HG03565 (cell line): ENCODE measurements around the gene ACOT11.
"Not testable (repeated sequence)": the region's sequence is repeated elsewhere in the genome, so short reads cannot be mapped to it uniquely, and the experiment has no call there.

Source experiments
- ATAC-seq: cut with Tn5 transposase; IDR thresholded peaks from one replicate; pipeline ENCODE4 v1.9.1; 2021; ENCODE audit warnings: mild to moderate bottlenecking, moderate library complexity; ENCODE audit not compliant: unreplicated experiment

ACOT11 gene

GRCh38 chr1:54536656-54537055 is 11.4 kb upstream of the ACOT11 start:
- ATAC-seq, result not testable (repeated sequence)

- ATAC-seq, result no peak
Measured at GRCh38 chr1:54537611-54538010, 10.4 kb upstream of the ACOT11 start.

- no peak for ATAC-seq
Measured at GRCh38 chr1:54538538-54538937, 9.5 kb upstream of the ACOT11 start.

DNA sequence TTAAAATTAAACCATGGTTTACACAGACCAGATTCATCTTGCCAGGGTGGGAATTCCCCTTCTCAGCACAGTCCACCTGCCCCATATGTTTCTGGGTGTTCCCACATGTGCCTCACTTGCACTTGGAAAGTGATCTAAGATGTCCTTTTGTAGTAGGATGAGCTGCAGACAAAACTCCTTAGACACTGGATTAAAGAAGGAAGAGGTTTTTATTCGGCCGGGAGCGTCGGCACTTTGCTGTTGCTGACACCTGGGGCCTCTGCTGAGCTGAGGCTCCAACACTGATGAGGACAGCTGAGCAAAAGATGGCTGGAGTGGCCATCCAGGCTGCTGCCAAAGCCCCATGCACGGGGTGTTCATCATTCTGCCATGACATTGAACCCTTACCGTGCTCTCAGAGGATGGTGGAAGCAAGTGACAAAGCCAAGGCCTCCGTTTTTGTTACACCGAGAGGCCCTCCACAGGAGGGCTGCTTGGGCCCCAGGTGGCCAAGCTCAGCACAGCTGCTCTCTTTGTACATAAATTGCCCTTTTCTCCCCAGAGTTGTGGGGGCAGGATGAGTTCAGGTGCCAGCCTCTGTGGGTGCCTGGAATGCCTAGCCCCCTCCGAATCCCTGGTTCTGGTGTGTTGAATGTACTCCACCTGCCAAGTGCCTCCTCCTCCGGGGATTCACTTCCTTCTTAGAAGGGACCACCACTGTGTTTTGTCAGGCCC is 7.3 kb upstream of the ACOT11 start:
- no peak for ATAC-seq

GRCh38 chr1:54542120-54542961 is 5.7 kb upstream of the ACOT11 start:
- peak; percentile 37 for ATAC-seq

GRCh38 chr1:54542962-54543539 is 5.0 kb upstream of the ACOT11 start:
- no peak for ATAC-seq

GRCh38 chr1:54543729-54544496 is 4.1 kb upstream of the ACOT11 start:
- ATAC-seq, result no peak

DNA sequence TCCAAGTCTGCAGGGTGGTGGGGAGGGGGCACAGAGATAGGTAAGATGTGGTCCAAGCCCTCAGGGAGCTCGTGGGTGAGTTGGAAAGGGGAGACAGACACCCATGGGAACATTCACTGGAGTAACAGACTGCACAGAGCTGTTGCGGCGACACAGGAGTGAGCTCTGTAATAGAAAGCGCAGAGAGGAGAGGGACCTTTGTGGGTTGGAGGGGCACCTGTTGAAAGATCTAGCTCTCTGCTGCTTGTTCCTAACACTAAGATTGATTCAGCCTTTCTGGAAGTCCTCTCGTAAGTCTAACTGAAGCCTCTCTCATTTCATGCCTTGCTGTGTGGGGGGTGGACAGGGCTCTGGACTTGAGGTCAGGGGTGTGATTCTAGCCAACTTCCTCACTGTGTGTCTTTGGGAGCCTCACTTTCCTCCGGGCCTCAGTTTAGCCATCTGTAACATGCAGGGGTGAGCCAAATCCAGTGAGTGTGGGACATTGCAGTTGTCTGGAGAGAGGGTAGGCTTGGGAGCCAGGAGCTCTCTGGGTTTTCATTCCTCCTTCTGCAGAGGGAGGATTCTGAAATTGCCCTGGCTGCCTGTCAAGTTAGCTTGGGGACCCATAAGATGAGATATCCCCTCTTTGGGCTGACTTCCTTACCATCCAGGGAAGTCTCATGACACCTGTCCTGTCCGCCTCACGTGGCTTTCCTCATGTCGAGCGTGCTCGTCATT is 2.0 kb upstream of the ACOT11 start:
- no peak for ATAC-seq

DNA sequence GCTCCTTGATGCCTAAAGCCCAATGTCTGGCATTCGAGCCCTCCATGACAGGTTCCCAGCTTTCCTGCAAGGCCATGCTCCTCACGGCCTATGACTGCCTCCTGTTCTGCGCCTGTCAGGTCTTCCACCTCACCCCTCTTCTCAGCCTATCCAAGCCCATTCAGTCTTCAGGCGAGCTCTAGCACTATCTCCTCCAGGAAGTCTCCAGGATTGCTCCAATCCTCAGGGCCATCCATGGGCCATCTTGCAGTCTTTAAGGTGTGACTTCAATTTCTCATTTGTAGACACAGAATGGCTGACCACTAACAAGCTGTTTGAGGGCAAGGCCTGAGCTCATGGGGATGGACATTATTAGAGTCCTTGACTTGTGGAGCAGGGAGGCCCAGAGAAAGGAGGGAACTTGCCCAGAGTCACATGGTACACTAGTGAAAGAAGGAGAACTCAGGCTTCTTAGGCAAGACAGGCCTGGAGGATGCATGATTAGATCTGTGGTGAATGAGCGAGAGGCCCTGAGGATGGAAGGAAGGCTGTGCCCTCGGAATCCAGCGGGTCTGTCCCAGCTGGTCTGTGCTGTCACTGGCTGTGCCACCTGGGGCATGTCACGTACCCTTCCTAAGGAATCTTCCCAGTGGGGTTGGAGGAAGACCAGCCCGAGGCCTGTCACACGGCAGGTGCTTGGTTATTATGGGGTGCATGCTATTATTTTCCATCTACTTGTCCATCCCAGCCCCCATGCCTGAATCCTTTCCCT is 1.2 kb upstream of the ACOT11 start:
- no peak for ATAC-seq

- ATAC-seq, result no peak
Measured at GRCh38 chr1:54548389-54549044, 489 bp downstream of the ACOT11 start.

GRCh38 chr1:54549181-54549924 is 1.3 kb downstream of the ACOT11 start:
- ATAC-seq, result no peak

- no peak for ATAC-seq
Measured at GRCh38 chr1:54551891-54552290, 3.9 kb downstream of the ACOT11 start.

GRCh38 chr1:54553602-54554313 is 5.7 kb downstream of the ACOT11 start:
- ATAC-seq, result no peak

DNA sequence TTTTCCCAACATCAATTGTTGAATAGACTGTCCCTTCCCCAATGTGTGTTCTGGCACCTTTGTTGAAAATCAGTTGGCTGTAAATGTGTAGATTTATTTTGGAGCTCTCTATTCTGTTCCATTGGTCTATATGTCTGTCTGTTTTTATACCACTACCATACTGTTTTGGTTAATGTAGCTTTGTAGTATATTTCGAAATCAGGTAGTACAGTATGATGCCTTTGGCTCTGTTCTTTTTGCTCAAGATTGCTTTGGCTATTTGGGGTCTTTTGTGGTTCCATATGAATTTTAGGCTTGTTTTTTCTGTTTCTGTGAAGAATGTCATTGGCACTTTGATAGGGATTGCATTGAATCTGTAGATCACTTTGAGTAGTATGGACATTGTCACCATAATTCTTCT is 8.1 kb downstream of the ACOT11 start:
- ATAC-seq, result no peak

GRCh38 chr1:54557671-54558355 is 9.8 kb downstream of the ACOT11 start:
- ATAC-seq, result no peak

DNA sequence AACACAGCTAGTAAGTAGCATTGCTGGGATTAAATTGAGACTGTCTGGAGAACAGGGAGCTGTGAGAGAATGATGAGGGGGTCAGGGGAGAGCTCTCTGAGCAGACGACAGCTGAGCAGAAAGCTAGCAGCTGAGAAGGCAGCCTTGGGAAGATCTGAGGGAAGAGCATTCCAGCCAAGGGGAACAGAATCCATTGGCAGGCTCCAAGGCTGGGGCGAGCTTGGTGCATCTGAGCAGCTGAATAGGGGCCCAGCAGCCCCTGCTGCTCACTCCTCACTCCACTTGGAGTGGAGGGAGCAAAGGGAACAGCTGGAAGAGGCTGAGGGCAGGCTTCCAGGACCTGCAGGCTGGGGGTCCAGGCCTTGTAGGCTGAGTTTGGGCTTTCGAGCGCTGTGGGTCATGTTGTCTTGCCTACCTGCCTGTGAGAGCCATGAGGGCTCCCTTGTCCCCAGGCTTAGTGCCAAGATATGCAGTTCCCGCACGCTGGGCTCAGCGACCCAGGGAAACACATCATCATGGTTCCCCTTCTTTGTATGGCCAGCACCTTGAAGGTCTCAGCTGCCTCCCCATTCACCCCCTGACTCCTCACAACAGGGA is 10.5 kb downstream of the ACOT11 start:
- no peak for ATAC-seq

DNA sequence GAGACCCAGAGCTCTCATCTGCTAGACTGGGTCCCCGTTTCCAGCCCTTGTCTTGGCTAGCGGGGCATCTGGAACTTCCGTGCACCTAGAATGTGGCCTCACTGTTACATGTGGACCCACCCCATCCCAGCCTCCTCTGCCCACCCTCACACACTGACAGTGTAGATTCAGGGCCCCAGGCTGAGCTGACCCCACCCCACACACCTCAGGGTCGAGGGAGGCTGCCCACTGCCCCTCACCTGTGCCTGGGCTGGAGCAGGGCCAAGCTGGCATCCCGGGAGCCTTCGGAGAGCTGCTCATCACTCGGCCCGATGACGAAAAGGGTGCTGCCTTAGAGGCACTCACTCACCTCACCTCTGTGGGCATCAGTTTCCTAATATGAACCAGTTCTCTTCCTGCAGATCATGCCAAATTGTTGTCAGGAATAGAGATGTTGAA is 11.1 kb downstream of the ACOT11 start:
- no peak for ATAC-seq
